GM13976 (cell line): ENCODE data around the gene GIT1.

ENCODE experiments used
- DNase-seq: peaks from one replicate; pipeline ENCODE4 v3.0.0; 2012; ENCODE audit warnings: low spot score
- in situ Hi-C: fragments of 300-500 bp; cut with MboI; formaldehyde crosslinking; loops from one replicate; pipeline ENCODE4 v1.12.0; 2022; ENCODE audit warnings: low sequenced_read_pairs, mixed read lengths, inconsistent platforms; ENCODE audit not compliant: unreplicated experiment
- TF ChIP-seq, protein P1 (sequence below): IDR thresholded peaks from 2 replicates; pipeline ENCODE4 v1.5.1; 2012; ENCODE audit warnings: borderline replicate concordance, mild to moderate bottlenecking; ENCODE audit not compliant: insufficient read depth; ENCODE audit errors: extremely low read depth, missing control alignments, control extremely low read depth

The GIT1 gene

DNA sequence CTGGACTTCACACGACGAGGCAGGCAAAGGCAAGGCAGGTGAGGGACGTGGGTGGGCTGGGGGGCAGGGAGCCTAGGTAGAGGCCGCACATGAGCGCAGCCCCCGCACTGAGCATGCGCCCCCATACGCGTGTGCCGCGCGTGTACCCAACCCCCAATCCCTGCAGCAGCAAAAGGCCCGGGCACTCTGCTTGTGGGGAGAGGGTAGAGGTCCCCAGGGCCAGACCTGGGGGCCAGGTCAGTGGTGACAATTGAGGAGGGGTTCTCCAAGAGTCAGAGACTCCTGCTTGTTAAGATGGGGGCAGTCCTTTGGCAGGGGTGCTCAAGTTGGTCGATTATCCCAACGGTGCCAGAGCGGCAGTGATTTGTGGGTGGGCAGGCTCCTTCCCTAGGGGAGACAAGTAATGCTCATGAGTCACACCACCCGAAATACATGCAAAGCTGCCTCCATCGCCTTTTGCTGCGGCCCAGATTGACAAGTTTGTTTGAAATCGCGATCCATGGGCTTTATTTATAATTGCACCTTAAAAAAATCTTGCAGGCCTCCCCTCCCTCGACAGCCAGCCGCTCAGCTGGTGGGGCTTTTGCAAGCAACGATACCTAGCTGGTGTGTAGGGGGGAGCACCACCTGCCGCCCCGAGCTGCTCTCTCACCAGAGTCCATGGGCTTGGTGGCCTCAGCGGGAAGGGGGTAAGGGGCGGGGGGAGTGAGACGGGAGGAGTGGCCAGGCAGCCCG is 1.1 kb upstream of the GIT1 start:
- TF ChIP-seq, protein P1, sequence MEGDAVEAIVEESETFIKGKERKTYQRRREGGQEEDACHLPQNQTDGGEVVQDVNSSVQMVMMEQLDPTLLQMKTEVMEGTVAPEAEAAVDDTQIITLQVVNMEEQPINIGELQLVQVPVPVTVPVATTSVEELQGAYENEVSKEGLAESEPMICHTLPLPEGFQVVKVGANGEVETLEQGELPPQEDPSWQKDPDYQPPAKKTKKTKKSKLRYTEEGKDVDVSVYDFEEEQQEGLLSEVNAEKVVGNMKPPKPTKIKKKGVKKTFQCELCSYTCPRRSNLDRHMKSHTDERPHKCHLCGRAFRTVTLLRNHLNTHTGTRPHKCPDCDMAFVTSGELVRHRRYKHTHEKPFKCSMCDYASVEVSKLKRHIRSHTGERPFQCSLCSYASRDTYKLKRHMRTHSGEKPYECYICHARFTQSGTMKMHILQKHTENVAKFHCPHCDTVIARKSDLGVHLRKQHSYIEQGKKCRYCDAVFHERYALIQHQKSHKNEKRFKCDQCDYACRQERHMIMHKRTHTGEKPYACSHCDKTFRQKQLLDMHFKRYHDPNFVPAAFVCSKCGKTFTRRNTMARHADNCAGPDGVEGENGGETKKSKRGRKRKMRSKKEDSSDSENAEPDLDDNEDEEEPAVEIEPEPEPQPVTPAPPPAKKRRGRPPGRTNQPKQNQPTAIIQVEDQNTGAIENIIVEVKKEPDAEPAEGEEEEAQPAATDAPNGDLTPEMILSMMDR = no peak
- no peak for DNase-seq
- in situ Hi-C loops = no loop called here

DNA sequence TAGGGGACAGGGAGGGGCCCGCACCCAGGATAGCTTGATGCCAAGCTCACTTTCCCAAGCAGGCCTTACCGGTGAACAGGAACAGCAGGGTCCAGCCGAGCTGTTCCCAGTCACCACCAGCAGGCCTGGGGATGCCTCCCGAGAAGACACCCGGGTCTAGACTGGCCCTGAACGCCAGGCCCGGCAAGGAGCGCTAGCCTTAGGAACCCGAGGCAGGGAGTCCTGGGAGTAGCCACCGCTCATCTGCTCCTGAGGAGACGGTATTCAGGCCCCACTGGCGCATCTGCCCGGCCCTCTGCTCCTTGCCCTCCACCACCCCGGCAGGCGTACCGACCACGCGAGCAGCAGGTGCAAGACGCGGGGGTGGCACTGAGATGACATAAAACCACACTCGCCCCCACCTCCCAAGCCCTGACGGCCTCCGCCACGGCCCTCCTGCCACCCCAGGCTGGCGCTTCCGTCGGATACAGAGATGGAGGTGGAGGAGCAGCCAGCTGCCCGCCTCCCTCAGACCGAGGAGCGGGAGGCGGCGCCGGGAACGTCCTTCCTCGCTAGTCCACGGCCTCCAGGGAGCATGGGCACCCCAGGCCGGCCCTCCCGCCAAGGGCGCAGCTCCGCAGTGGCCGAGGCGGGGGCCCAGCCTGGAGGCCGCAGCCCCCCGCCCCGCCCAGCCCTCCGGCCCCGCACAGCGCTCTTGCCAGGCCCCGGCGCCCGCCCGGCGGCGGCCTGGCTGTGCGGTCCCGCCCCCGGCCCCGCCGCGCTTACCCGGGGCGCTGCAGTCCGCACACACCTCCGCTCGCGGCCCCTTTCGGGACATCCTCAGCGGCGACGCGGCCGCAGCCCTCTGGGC is 661 bp downstream of the GIT1 start:
- no peak for DNase-seq
- in situ Hi-C loops = no loop called here
- TF ChIP-seq, protein P1 = no peak

DNA sequence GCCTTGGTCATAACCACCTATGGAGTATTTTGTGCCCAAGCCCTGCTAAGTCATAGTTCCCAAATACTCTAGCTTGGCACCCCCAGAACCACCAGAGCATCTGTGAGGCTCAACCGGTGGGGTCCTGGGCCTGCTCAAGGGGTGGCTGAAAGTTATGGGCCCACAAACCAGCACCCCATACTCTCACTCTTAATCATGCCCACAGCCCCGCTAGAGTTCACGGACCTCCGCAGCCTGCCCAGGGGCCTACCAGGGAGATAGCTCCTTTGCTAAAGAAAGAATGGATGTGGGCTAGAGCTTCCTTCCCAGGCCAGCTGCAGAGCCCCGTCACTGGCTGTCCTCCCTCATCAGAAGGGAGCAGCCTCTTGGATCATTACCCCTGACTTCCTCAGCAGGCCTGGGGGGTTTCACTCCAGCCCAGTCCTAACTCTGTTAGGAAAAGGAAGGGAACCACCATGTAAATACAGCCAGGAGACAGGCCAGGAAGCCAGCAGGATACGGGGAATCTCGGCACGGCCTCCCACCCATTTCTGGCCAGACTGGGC is 1.4 kb downstream of the GIT1 start:
- no peak for DNase-seq
- TF ChIP-seq, protein P1 = no peak
- in situ Hi-C loops = no loop called here

DNA sequence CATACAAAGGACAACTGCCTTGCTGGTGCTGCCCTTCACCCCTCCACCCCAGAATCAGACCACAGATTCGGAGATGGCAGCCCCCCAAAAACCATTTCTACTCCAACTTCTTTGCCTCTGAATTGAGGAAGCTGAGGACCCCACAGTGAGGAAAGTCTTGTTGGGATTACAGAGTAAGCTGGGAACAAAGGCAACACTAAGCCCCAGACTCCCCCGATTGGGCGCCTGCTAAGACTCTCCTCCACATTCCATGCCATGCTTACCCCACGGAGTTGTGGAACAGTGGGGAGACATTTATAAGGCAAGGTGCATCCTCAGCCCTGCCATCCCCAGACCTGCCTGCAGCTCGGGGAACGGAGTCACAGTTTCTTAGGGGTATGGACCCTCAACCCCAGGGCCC is 1.9 kb downstream of the GIT1 start:
- no peak for DNase-seq
- TF ChIP-seq, protein P1 = no peak
- in situ Hi-C loops = no loop called here

DNA sequence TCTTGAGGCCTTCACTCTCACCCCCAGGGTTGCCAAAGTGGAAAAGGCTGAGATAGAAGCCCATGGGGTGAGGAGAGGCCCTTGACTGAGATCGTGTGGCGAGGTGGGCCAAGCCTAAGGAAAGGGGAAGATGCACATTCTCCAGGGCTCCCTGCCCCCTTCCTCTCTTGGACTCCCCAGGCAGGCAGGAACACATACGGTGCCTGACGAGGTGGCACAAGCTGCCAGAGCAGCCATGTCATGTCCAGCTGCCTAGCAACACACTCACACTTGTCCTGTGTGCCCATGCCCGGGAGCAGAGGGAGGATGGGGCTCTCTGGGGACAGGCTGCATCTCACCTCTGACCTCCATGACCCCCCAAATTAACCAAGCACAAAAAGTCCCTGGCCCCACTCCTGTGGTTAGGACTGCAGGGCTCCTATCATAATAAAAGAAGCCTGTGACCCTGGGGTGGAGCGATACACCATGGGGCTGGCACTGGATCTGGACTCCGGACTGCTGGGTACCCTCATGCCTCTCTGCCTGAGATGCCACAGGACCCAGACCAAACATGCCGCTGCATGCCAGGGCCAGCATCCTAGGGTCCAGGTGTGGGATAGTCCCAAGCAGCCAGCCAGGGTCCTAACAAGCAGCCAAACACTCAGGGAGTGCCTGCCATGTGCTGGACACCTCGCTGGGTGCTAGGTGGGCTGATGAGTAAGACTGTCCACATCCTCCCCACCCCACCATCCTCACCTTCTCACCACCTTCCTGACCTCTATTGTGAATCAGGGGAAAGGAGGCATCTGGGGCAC is 2.6 kb downstream of the GIT1 start:
- in situ Hi-C loops = no loop called here
- TF ChIP-seq, protein P1 = no peak
- DNase-seq = no peak
